SIG-M5 (cell line): Measurements from ENCODE around the gene B4GALT2.
A peak's percentile ranks its signal among the peaks of the same experiment; 100 is the strongest.

Experiments
- DNase-seq: peaks from one replicate; lab custom pipeline; 2025; lab: John Stamatoyannopoulos, UW

Gene B4GALT2

GRCh38 chr1:43946236-43947060 lies 32.6 kb upstream of the B4GALT2 start, which contains the start of gene IPO13:
TSS of gene IPO13 (plus strand) at chr1:43946950. CDS start at chr1:43947601, 651 bp downstream.
- DNase-seq, result peak; percentile 79

- DNase-seq, result no peak
Measured at GRCh38 chr1:43947061-43947873, 31.7 kb upstream of the B4GALT2 start.

DNA sequence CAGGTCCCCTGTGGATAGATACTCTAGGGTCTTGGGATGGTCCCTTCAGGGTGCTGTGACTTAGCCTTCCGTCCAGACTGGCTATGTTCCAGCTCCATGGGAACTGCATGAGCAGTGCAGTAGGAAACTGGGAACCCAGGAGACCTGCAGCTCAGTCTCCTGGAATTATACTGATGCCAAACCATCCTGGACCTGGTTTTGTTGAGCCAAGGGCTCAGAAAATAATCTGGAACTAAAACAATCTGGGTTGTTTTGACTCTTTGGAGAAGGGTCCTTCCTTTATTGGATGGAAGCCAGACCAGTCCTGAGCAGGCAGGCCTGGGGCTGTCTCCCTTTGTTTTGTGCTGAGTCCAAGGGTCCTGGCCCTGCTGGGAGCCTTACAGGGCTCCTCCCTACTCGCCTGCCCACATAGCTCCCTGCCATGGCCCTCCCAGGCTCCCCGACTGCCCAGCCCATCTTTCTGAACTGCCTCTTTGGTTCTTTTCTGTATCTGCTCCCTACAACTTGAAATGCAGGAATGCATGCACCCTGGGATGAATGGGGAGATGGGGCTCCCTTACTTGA lies 31.1 kb upstream of the B4GALT2 start:
- DNase-seq, result no peak

GRCh38 chr1:43949678-43950077 lies 29.3 kb upstream of the B4GALT2 start:
- no peak for DNase-seq

GRCh38 chr1:43951021-43951985 lies 27.7 kb upstream of the B4GALT2 start:
- DNase-seq, result no peak

GRCh38 chr1:43952731-43953346 lies 26.2 kb upstream of the B4GALT2 start:
- DNase-seq, result no peak

GRCh38 chr1:43953361-43953760 lies 25.6 kb upstream of the B4GALT2 start:
- no peak for DNase-seq

GRCh38 chr1:43954036-43954435 lies 25.0 kb upstream of the B4GALT2 start:
- DNase-seq, result no peak

GRCh38 chr1:43956234-43956633 lies 22.8 kb upstream of the B4GALT2 start:
- DNase-seq, result no peak

DNA sequence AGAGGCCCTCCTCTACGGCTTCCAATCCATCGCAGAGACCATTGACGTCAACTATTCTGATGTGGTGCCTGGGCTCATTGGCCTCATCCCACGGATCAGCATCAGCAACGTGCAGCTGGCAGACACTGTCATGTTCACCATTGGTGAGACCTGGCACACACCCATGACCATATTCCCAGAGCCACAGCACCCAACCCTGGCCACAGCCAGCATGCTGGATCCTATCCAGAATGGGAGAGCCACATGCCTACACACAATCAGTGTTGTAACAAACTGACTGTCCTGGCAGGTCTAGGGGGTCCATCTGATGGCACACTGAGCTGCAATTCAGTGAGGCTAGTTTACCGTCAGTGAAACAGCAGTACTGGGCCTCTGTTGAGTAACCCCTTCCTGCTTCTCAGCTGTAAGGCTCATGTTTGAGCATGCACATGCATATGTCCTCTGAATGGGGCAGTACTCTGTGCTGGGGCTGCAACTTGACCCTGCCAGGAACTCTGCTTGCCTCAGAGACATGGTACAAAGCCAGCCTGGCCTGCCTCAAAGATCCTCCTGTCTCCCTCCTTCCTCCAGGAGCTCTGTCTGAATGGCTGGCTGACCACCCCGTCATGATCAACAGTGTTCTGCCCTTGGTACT lies 21.5 kb upstream of the B4GALT2 start:
- DNase-seq, result no peak

DNA sequence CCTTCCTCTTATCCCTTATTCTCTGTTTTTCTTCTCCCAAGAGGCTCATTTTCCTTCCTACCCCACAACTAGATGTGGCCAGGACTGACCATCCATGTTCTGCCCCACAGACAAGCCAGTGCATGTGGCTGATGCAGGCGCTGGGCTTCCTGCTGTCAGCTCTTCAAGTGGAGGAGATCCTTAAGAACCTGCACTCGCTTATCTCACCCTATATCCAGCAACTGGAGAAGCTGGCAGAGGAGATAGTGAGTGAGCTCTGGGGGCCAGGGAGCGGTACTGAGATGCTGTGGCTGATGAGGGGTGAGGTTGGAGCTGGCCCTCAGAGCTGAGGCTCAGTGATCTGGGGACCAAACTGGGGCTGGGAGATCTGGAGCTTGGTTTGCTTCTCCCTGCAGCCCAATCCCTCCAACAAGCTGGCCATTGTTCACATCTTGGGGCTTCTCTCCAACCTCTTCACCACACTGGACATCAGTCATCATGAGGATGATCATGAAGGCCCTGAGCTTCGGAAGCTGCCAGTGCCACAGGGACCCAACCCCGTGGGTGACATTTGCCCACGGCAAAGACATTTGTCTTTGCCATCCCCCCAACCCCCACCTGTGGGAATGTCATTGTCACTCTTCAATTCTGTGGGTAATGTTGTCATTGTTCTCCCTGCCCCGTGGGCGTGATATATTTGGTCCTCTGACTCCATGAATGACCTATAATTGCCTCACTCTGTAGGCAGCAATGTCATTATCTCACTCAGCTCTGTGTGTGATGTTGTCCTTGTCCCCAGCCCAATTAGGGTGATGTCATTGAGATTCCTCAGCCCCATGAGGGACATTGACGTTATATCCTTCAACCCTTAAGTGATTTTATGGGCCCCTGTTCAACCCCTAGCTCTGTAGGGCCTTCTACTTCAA lies 20.4 kb upstream of the B4GALT2 start:
- no peak for DNase-seq

- no peak for DNase-seq
Measured at GRCh38 chr1:43960798-43961197, 18.2 kb upstream of the B4GALT2 start.

- DNase-seq, result no peak
Measured at GRCh38 chr1:43961692-43962091, 17.3 kb upstream of the B4GALT2 start.

- DNase-seq, result no peak
Measured at GRCh38 chr1:43962324-43962723, 16.7 kb upstream of the B4GALT2 start.

DNA sequence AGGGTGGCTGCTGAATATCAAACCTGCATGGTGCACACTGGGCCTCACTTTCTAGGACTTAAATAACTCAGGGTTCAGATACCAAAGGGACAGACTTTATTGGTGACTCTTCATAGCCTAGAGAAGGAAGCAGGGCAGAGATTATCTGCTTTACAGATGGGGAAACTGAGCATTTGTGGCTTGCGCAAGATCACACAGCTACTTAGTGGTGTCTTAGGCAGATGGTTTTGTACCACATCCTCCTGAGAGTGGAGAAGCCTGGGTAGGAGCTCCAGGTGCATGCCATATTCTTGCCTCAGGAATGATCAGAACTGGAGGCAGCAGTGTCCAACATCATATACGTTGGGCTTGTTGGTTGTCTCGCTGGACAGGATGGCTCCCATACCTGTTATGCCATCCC lies 16.0 kb upstream of the B4GALT2 start:
- no peak for DNase-seq

- DNase-seq, result no peak
Measured at GRCh38 chr1:43963890-43964289, 15.1 kb upstream of the B4GALT2 start.

DNA sequence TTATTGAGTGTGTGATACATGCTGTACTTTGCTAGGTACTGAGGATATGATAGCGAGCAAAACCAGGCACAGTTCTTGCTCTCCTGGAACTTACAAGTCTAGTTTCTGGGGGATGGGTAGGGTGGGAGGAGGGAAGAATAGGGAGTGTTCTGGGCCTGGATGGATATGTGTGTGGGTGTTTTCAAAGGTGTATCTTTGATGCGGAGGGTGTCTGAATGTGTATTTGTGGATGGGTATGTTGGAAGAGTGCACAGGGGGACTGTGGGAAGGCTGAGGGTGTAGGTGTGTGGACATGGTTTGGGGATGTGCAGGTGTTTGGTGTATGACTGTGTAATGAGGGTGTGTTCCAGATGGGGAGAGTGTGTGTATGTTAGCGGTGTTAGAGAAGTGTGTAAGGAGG lies 13.7 kb upstream of the B4GALT2 start:
- no peak for DNase-seq

DNA sequence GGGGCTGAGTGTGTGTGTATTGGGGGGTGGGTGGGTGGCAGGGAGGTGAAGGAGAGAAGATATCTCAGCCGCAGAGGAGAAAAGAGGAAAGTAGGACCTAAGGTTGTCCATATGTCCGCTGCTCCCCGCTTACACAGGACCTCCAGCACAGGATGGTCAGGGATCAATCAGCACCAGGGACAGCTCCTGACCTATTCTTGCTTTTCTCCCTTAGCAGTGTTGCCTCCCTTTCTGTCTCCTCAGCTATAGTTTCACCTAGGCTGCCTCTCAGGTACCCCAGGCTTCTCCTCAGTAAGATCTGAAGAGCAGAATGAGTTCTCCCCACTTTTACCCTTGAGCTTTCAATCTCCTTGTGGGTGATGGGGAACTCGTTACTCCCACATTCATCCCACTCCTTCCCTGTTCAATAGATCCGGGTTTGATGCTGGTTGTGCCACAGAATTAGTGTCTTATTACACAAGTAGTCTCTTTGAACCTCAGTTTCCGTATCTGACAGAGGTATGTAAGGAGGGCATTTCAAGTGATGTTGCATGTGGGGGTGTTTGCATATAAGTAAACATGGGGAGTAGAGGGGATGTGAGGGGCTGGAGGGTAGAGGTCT lies 10.6 kb upstream of the B4GALT2 start:
- DNase-seq, result no peak

DNA sequence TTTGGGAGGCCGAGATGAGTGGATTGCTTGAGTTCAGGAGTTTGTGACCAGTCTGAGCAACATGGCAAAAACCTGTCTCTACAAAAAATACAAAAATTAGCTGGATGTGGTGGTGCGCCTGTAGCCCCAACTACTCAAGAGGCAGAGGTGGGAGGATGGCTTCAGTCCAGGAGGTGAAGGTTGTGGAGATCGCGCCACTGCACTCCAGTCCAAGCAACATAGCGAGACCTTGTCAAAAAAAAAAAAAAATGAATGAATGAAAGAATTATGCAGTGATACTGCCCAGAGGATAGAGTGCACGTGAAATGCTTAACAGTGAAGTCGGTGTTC lies 9.6 kb upstream of the B4GALT2 start:
- DNase-seq, result no peak
